Measurements from ENCODE around the gene SLC44A1.

SLC44A1 gene

DNA sequence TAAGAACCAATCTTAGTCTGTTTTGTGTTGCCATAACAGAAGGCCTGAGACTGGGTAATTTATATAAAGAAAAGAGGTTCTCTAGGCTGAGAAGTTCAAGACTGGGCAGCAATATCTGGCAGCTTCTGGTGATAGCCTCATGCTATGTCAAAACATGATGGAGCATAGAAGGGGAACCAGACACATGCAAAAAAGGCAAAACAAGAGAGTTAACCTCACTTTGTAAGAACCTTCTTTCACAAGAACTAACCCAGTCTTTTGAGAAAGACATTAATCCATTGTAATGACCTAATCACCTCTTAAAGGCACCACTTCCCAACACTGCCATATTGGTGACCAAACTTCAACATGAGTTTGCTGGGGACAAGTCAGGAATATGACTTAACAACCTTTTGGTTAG, 240.7 kb downstream of the SLC44A1 start:
- no peak for DNase-seq
